ENCODE data around the gene HYAL2.
"Not testable (repeated sequence)": the region's sequence is repeated elsewhere in the genome, so short reads cannot be mapped to it uniquely, and the experiment has no call there.

HYAL2 gene

DNA sequence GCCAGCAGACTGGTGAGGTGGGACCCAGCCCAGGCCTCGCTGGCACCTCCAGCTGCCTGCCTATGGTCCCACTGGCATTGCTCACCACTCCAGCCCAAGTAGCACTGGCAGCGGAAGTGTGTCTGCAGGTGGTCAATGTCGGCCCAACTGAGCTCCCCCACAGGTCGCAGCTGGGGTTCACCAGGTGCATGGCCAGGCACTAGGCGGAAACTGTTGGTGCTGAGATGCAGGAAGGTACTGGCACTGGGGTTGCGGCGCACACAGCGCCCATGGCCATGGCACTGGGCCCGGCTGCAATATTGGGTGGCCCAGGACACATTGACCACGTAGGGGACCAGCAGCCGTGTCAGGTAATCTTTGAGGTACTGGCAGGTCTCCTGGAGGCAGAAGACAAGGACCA, 4.4 kb downstream of the HYAL2 start:
- TF ChIP-seq, protein P1, sequence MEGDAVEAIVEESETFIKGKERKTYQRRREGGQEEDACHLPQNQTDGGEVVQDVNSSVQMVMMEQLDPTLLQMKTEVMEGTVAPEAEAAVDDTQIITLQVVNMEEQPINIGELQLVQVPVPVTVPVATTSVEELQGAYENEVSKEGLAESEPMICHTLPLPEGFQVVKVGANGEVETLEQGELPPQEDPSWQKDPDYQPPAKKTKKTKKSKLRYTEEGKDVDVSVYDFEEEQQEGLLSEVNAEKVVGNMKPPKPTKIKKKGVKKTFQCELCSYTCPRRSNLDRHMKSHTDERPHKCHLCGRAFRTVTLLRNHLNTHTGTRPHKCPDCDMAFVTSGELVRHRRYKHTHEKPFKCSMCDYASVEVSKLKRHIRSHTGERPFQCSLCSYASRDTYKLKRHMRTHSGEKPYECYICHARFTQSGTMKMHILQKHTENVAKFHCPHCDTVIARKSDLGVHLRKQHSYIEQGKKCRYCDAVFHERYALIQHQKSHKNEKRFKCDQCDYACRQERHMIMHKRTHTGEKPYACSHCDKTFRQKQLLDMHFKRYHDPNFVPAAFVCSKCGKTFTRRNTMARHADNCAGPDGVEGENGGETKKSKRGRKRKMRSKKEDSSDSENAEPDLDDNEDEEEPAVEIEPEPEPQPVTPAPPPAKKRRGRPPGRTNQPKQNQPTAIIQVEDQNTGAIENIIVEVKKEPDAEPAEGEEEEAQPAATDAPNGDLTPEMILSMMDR (IDR thresholded peaks at IDR 0.05; ENCODE audit: low read depth, low read length): no peak
- no peak overlapping the region for H3K4me3 ChIP-seq (ENCODE audit: low read depth, low read length)
- H3K27ac ChIP-seq: no peak overlapping the region
- no peak for DNase-seq
- no peaks in the 10 kb centered on the region for H3K27me3 ChIP-seq (ENCODE audit: insufficient read depth, low read depth, severe bottlenecking)
- H3K9me3 ChIP-seq (ENCODE audit: severe bottlenecking): no peaks in the 10 kb centered on the region
- H3K36me3 ChIP-seq: peaks cover 37% of the 10 kb centered on the region

DNA sequence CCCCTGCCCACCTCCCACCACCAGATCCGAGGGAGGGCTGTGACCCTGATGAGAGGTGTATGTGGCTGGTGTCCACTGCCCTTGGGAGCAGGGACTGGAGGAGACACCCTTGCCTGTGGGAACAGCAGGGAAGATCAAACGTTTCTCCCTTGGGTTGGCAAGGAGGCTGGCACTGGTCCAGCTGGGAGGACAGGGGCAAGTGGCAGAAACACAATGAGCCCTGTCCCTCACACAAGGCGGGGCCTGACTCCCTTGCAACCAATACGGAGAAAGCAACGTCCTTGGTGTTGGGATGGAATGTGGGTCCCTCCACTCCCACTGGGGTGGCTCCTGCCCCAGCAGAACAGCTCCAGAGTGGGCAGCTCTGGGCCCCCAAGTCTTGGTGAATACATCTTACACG, 5.2 kb downstream of the HYAL2 start:
- no peak overlapping the region for H3K4me3 ChIP-seq (ENCODE audit: low read depth, low read length)
- TF ChIP-seq, protein P1 (IDR thresholded peaks at IDR 0.05; ENCODE audit: low read depth, low read length): no peak
- H3K27me3 ChIP-seq (ENCODE audit: insufficient read depth, low read depth, severe bottlenecking): no peaks in the 10 kb centered on the region

DNA sequence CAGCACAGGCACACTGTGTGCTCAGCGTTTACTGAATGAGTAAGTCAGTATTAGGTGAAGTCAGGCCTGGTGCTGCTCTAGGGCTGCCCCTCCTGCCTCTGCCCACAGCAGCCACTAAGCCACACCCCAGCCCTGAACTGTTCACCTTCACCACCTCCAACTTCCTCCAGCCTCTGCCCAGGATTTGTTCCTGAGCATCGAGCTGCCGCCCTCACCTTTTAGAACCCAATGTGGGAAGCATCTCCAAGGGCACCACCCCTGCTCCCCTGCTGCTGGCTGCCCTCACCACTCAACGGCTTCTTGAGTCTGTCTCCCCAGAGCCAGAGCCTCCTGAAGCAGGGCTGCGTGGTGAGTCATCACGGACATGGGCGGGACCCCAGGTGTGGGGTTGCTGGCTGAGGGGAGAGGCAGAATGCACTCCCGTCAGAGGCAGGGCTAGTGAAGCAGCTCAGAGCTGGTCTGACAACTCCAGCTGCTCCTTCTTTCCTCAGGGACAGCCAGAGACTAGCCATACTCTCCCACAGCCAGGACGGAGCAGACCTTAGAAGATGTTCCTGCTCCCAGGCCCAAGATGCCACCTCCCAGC, 5.8 kb downstream of the HYAL2 start:
- TF ChIP-seq, protein P1 (IDR thresholded peaks at IDR 0.05; ENCODE audit: low read depth, low read length): no peak

More for the DNA sequence above, 5.2 kb downstream of the HYAL2 start:
- H3K9me3 ChIP-seq (ENCODE audit: severe bottlenecking): no peaks in the 10 kb centered on the region
- H3K27ac ChIP-seq: no peak overlapping the region
- H3K36me3 ChIP-seq: peaks cover 37% of the 10 kb centered on the region
- no peak for DNase-seq

DNA sequence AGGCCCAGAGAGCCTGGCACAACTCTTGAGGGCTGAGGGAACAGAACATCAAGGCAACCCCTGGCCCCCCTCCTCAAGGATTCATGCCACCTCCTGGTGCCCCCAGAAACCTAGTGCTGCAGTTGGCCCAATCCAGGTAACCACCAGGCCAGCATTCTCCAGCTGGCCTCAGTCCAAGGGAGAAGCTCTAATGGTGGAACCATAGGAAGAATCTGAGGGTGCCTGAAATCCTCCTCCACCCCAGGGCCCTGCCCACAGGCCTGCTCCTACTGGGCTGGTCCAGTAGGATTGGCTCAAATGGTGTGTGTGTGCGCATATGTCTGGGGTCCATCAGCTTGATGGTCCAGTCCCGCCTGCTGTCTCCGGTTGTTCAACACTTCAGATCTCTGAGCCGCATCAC, 7.7 kb downstream of the HYAL2 start:
- no peak for DNase-seq
- H3K9me3 ChIP-seq (ENCODE audit: severe bottlenecking): no peaks in the 10 kb centered on the region
- no peak overlapping the region for H3K4me3 ChIP-seq (ENCODE audit: low read depth, low read length)
- no peaks in the 10 kb centered on the region for H3K27me3 ChIP-seq (ENCODE audit: insufficient read depth, low read depth, severe bottlenecking)
- peaks cover 34% of the 10 kb centered on the region for H3K36me3 ChIP-seq
- H3K27ac ChIP-seq: no peak overlapping the region
- TF ChIP-seq, protein P1 (IDR thresholded peaks at IDR 0.05; ENCODE audit: low read depth, low read length): no peak

More for the DNA sequence above, 5.8 kb downstream of the HYAL2 start:
- no peak overlapping the region for H3K27ac ChIP-seq
- H3K27me3 ChIP-seq (ENCODE audit: insufficient read depth, low read depth, severe bottlenecking): no peaks in the 10 kb centered on the region
- DNase-seq: no peak
- peaks cover 37% of the 10 kb centered on the region for H3K36me3 ChIP-seq
- H3K9me3 ChIP-seq (ENCODE audit: severe bottlenecking): no peaks in the 10 kb centered on the region
- no peak overlapping the region for H3K4me3 ChIP-seq (ENCODE audit: low read depth, low read length)

DNA sequence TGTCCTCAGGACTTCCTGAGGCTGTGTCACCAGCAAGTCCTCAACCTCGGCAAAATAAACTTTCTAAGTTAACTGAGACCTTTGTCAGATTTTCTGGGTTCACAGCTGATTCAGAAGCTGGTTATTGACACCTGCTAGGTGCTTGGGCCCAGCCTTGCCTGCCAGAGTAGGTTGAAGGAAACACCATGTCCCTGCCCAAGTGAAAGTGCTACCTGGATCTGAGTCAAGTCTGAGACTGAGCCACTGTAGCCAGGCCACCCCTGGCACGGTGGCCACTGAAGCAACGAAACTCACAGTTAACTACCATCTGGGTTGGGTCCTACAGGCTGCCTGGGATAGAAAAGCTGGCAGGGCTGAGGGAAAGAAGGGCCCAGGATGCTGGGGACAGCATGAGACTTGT, 8.2 kb downstream of the HYAL2 start:
- Histone ChIP-seq H3K27ac (no peak overlapping the region; the same call in 1 of the 2 replicates), H3K4me3 (ENCODE audit: low read depth, low read length) (no peak overlapping the region), H3K36me3 (peaks cover 29% of the 10 kb centered on the region), H3K9me3 (ENCODE audit: severe bottlenecking) (no peaks in the 10 kb centered on the region), H3K27me3 (ENCODE audit: insufficient read depth, low read depth, severe bottlenecking) (no peaks in the 10 kb centered on the region)
- DNase-seq: no peak
- TF ChIP-seq, protein P1 (IDR thresholded peaks at IDR 0.05; ENCODE audit: low read depth, low read length): no peak

DNA sequence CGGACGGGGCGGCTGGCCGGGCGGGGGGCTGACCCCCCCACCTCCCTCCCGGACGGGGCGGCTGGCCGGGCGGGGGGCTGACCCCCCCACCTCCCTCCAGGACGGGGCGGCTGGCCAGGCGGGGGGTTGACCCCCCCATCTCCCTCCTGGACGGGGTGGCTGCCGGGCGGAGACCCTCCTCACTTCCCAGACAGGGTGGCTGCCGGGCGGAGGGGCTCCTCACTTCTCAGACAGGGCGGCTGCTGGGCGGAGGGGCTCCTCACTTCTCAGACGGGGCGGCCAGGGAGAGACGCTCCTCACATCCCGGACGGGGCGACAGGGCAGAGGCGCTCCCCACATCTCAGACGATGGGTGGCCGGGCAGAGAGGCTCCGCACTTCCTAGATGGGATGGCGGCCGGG, 10.5 kb downstream of the HYAL2 start:
- peaks cover 12% of the 10 kb centered on the region for H3K36me3 ChIP-seq
- not testable (repeated sequence) for H3K27me3 ChIP-seq (ENCODE audit: insufficient read depth, low read depth, severe bottlenecking); H3K4me3 ChIP-seq (ENCODE audit: low read depth, low read length); H3K27ac ChIP-seq; DNase-seq
- peaks cover 15% of the 10 kb centered on the region for H3K9me3 ChIP-seq (ENCODE audit: severe bottlenecking)

All from WERI-Rb-1 (cell line).